HG02973 (cell line): ENCODE results near the gene EDC3.
"Not testable (repeated sequence)": the region's sequence is repeated elsewhere in the genome, so short reads cannot be mapped to it uniquely, and the experiment has no call there.

Source experiments
- ATAC-seq: cut with Tn5 transposase; IDR thresholded peaks from one replicate; pipeline ENCODE4 v1.9.1; 2021; ENCODE audit warnings: moderate library complexity; ENCODE audit not compliant: unreplicated experiment

The EDC3 gene

DNA sequence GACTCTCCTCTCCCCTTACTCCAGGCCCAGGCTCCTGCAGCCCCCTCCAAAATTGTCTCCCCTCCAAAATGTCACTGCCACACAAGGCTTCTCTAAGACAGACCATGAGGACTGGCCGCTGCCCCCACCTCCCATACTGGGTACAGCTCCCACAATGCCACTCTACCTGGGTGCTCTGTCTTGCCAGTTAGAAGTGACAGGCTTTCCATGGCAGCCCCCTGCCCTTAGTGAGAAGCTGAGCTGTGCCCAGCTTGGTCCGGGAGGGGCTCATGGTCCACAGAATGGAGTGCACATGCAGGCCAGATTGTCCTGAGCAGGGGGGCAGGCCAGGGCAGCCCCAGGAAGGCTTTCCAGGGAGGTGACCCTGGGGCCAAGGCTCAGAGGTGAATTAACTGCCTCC, 83.1 kb downstream of the EDC3 start:
- no peak for ATAC-seq

DNA sequence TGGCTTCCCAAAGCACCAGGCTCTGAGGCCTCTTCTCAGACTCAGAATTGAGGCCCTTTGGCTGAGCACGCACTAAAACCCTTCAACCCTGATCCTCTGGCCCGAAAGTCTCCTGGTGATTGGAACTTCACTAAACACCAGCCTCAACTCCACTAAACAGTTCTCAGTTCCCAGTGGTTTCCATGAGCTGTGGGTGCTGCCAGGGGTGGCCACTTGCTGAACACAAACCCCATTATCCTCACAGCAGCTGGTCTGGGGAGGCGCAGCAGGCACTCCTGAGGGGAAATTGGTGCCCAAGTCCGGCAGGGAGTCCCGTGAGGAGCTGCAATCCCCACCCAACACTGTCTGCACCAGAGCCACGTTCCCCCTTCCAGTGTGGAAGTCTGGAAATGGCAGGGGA, 84.0 kb downstream of the EDC3 start:
- no peak for ATAC-seq

DNA sequence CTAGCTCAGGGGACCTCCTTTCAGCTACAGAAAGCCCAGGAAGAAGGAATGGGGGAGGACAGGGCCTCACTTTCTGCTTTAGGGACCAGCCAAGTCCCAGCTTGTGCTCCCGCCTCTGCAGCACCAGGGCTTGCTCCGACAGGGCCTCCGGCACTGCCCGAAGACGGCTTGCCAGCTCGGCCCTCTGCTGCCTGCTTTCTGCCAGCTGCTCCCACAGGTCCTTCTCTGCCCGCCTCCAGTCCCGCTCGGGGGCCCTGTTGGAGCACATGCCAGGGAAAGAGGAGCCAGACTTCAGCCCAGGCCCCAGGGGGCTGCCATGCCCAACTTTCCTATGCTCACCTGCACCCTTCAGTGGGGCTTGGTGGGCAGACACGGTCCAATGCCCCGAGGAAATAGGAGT, 84.5 kb downstream of the EDC3 start:
- no peak for ATAC-seq

DNA sequence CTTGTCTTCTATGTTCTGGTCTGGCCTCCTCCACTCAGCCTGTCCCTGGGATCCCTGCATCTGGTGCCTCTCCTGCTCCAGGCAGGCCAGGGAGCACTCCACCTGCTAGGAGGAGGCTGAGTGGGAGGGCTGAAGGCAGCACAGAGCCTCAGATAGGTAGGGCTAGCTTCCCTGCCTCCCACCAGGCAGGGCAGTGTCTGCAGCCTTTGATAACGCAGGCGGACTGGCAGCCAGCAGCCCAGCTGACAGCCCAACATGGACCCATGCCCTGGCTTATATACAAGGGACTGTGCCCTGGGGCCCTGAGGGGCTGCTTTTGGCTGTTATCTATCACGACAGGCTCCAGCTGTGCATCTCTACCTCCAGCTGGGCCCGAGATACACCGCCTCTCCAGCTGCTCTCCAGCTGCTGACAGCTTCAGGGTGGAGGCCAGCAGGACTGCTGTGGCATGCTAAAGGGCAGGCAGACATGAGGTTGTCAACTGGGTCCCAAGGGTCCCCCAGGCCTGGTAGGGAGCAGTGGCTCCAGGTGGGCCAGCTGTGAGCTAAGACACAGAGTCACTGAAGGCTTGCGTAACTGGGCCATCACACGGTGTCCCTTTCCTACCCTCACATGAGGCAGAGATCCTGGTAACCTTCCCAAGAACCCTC, 85.4 kb downstream of the EDC3 start:
- no peak for ATAC-seq

DNA sequence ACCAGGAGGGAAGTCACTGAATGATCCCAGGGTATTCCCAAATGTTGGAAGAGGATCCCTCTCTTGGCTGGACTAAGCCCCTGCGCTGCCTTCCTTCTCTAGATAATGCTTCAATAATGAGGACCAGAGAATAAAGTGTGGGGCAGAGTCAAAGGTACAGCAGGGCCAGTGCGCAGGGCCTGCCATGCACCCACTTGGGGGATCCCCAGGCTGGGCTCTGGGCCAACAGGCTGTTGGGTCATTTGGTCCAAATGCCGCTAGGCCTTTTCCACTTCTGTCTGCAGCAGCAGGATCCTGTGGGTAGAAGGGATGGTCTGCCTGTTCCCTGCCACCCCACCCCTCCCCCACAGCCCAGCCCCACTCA, 85.9 kb downstream of the EDC3 start:
- ATAC-seq = no peak

DNA sequence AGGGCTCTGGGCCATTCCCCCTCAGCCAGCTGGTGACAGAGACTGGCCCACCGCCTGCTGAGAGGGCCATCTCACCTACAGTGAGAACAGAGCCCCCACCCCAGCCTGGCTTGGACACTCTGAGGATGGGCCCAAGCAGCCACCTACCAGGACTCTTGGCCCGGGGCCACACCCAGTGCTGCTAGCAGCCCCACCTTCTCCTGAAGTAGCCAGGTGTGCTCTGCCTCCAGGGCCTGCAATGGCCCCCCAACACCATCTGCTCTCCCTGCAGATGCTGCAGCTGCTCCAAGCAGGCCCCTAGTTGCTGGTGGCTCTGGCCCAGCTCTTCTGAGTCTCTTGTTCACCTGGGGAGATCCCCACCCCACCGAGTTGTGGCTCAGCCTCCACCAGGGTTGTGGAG, 87.0 kb downstream of the EDC3 start:
- ATAC-seq = no peak

DNA sequence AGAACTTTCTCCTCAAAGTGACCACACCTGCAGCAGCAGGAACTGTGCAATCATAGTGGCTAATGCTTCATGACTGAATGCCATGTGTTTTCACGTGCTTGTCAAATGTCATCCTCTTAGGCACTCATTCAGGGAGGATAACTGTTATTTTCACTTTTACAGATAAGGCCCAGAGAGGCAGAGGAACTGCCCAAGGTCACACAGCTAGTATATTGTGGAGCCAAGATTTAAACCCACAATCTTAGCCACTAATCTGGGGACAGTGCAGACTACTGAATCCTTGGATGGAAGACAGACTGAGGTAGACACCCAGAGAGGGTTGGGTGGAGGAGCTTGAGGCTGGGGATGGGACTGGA, 90.1 kb downstream of the EDC3 start:
- ATAC-seq = no peak

DNA sequence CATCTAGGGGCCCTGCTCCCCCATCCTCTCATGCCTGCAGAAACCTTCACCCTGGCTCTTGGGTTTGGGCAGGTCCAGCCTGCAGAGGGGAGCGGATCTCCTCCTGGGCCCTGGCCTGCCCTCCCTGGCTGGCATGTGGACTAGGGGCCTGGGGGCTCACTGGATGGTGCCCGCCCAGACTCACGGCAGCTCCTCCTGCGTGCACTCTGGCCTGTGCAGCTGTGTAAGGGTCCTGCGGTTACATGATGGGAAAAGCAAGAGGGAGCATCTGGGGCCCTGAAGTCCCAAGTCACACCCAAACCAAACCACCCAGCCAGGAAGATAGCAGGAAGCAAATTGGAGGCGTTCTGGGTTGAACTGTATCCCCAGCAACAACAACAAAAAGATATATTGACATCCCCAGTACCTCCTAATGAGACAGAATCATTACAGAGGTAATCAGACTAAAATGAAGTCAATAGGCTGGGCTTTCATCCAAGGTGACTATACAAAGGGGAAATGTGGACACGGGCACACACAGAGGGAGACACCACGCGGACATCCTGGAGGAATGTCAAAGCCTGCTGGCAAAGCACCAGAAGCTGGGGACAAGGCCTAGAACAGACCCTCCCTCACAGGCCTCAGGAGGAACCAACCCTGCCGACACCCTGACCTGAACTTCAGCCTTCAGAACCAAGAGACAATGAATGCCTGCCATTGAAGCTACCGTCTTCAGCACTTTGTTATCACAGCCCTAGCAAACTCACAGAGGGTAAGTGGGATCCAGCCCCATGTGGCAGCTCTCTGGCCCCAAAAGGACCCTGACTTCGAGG, 90.6 kb downstream of the EDC3 start:
- no peak for ATAC-seq

DNA sequence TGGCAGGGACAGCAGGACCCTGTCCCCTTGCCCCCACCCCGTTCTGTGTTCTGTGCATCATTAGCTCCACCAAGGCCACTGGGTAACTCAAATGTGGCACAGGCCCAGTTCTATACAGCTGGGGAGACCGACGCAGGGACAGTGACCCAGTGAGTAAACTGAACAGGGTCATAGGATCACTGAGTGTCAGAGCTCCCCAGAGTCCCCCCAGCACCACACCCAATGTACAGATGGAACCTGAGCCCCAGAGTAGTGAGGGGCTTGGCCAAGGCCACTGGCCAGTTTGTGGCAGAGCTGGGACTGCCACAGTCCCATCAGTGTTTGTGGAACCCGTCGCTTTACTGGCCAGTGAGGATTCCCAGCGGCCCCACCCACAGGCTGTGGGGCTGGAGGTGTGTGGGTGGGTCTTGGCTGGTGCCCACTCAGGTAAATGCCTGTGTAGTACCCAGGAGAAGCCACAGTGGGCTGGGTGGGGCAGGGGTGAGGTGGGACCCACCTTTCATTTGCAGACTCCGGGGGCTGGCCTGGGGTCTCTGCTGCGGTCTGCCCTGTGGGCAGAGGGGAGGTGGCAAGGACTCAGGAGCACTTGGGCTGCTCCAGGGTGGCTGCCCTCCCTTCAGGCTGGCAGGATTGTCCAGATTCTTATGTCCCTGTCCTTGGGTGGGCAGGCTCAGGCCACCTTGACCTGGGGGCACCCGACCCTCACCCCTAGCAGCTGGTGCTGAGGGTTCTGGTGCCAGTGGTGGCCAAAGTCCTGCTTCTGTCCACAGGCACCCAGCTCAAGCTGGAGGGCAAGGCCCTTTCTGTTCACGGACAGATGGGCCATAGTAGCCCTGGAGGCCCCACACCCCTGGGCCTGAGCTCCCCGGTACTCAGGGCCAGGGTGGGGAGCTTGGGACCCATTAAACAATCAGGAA, 91.8 kb downstream of the EDC3 start:
- no peak for ATAC-seq

DNA sequence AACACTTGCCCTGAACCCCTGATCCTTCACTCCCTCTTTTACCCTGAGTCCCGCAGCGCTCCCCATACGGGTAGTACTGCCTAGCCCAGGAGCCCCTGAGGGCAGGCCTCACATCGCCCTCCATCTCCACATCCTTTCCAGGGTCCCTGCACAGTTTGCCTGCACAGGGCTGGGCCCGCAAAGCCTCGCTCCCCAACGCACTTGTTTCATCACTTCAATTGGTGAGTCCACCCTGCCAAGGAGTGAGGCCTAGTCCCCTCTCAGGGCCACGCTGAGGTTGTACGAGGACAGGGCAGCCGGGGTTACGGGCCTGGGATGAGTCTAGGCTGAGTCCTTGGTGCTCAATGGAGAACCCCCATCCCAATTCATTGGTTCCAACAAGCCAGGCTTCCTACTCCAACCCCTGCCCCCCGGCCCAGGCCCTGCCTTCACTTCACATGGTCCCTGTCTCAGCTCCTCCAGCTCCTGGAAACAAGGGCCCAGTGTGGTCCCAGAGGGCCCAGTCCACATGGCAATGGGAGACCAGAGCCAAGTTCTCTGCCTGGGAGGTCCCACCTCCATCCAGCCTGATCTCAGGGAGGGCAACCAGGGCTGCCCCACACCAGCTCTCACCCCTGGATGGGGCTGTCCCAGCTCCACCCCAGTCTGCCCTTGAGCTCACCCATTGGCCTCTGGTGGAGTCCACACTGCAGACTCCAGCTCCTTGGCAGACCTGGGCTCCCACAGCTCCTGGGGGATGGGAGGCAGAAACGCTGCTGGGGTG, 92.6 kb downstream of the EDC3 start:
- ATAC-seq = no peak

DNA sequence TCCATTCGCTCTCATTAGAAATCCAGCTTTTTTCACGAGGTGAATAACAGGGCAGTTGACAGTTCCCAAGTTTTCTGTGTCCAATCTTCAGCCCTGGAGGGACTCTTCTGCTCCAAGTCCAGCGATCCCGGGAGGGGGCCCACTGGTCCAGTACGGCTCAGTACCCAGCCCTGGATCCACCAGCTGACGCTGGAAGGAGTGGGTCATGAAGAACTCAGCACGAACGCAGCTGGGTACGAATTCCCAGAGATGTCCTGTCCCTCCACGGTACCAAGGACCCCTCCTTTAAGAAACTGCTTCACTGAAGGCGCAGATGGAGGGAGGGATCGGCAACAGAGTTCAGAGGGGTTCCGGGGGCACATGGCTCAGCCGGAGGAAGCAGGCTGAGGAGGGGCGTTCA, 96.7 kb downstream of the EDC3 start:
- ATAC-seq = no peak

DNA sequence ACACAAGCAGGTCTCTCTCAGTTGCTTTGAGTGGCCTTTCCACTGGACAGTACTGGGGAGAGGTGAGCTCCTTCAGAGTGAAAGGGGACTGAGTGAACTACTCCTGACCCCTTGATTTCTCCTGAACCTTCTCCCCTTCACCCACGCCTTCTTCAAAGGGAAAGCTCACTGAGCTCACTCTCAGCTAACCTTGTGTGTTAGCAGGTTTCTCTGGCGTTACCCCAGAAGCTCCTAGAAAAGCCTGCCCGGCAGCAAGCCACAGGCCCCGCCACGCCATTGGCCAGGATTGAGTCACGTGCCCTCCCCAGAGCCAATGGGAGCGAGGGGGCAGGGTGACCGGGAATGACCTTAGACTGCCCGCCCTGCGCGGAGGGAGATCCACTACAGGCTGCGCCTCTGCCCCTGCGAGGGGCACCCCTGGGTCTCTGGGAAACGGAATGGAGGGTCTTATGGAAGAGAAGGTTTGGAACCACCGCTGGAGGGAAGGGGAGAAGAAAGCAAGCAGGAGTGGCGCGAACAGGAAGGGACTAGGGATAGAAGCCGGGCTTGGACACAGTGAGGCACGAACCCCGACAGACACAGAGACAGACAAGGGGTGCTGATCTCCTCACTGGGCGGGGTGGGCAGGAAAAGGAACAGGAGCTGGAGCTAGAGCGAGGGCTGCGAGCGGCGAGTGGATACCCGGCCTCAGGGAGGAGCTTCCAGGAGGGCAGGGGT, 97.5 kb downstream of the EDC3 start:
- peak; percentile 85 for ATAC-seq

DNA sequence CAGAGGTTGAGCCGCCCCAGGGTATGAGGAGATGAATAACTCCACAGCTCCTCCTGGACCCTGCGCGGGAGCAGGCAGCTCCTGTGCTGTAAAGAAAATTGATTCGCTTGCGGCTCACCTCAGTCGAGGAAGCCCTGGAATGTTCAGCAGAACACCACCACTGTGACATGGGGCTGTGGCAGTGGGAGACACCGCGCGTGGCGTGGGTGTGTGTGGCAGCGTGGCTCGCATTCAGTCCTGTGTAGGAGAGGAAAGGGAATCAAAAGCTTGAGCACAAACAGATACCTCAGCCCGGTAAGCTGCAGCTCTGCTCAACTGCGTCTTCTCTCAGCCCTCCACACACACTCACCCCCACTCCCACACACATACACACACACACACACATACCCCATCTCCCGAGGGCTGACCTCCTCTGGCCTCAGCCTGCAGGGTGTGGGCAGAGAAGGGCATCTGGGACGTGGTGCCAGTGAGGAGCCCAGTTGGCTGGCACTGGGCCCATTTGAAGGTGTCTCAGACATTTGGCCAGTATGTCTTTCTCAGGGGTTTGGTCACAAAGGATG, 98.6 kb downstream of the EDC3 start:
- not testable (repeated sequence) for ATAC-seq

DNA sequence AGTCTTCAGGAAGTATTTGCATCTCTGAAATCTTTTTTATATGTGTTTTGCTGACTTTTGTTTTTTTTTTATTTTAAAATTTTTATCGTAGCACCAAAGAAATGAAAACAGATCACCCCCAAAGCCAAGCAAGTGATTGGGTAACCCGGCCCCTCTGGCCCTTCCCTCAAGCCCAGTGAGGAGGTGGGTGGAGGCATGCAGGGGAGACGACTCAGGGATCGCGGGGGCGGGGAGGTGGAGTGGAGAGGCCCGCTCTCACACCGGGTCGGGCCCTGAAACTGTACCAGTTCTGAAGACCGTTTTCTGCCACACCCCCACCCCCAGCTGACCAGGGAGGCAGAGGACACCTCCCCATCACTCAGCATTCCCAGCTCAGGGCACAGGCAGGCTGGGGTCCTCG, 99.1 kb downstream of the EDC3 start:
- not testable (repeated sequence) for ATAC-seq

DNA sequence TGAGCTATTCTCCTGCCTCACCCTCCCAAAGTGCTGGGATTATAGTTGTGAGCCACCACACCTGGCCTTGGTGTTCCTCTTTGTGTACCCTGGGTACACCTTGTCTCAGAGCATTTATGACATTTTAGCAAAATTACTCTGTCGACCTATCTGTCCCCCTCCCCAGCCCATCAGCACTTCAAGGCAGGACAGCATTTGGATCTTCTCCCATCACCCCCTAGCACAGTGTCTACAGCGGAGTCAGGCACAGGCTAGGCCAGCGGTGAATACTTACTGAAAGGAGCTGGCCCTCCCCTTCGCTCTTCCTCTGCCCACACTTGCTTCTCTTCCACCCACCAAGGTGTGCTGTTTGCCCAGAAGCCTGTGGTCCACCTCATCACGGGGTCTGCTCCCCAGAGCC, 100.6 kb downstream of the EDC3 start:
- no peak for ATAC-seq

DNA sequence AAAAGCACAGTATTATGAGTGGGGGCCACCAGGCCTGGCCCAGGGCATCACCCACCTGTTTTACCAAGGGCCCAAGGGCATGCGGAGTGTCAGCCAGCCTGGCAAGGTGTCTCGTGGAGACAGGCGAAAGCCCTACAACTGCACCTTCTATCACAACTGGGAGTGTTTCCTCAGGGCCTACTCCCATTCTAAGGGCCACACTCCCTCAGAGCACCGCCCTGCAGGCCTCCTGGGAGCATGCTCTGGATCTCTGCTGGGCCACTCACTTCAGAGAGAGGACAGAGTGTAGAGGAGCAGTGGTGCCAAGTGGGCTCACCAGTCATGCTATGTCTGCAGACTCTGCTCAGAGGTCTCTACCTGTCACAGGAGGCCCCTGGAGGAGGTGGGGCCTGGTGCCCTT, 101.4 kb downstream of the EDC3 start:
- no peak for ATAC-seq

DNA sequence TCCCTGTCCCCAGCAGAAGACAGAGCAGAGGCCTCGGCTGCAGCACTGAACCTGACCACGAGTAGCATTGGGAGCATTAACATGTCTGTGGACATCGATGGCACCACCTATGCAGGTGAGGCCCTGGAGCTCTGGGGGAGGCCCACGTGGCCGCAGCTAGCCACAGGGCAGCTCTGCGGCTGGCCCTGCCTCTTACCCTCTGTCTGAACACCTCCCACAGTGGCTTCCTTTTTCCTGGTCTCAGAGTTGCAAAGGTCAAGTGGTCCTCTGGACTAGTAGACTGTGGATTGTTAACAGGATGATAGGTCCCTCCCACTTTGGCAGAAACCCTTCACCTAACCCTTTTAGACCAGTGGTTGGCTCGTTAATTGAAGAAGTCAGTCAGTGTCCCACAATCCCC, 102.7 kb downstream of the EDC3 start:
- ATAC-seq = no peak

DNA sequence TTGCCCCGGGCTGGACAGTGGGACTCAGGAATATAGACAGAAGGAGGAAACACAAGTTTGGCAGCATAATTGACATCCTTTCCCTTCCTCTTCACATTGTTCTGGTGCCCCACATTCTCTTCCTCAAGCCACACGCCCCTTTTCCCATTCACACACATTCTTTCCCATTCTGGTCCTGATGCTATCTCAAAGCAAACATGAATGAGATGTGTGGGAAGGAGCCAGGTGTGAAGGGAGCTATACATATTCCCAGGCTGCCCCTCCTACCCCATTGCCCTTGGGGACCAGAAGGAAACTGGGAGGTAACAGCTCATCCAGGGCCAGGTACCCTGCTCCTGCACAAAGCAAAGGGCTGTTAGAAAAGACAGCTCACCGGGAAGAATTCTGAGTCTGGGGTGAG, 103.6 kb downstream of the EDC3 start:
- ATAC-seq = no peak

DNA sequence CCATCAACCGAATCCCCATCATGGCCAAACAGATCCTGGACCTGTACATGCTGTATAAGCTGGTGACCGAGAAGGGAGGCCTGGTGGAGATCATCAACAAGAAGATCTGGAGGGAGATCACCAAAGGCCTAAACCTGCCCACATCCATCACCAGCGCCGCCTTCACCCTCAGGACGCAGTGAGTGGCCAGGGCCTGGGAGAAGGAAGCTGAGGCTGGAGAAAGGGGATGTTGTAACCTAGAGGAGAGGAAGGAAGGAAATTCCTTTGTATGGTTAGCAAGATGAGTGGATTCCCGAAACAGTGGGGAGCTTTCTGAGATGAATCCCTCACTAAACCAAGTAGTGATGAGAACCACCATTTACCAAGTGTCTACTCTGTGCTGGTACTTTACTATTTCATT, 106.0 kb downstream of the EDC3 start:
- no peak for ATAC-seq

DNA sequence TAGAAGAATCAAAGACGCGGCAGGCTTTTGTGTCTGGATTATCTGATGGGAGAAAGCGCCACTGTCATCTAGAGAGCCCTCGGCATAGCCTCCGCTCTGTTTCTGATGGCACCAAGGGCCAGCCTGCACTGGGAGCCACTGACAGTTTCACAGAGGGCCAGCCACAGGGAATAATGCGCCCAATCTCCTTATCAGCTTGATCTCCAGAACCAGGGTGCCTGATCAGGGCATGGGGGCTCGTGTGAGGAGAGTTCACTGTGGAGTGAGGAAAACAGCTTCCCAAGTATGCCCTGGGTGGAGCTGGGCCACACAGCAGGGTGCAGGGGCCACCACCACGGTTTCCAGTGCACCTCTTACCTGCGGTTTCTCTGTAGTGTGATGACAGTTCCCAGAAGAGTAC, 110.0 kb downstream of the EDC3 start:
- ATAC-seq = no peak
